NCI-H1105 (cell line): ENCODE measurements around the gene DACH1.
"Not testable (repeated sequence)": the region's sequence is repeated elsewhere in the genome, so short reads cannot be mapped to it uniquely, and the experiment has no call there.

Experiments
- DNase-seq: peaks from one replicate; lab custom pipeline; 2025; lab: John Stamatoyannopoulos, UW

The DACH1 gene

GRCh38 chr13:71828564-71828963 is 38.4 kb downstream of the DACH1 start:
- DNase-seq = no peak

- DNase-seq = no peak
Observed at GRCh38 chr13:71828117-71828516, 38.9 kb downstream of the DACH1 start.

- DNase-seq = no peak
Observed at GRCh38 chr13:71827241-71827640, 39.8 kb downstream of the DACH1 start.

GRCh38 chr13:71820699-71821098 is 46.3 kb downstream of the DACH1 start:
- DNase-seq = no peak

- DNase-seq = no peak
Observed at GRCh38 chr13:71817335-71817734, 49.7 kb downstream of the DACH1 start.

- no peak for DNase-seq
Observed at GRCh38 chr13:71814806-71815360, 52.1 kb downstream of the DACH1 start.

GRCh38 chr13:71813187-71813586 is 53.8 kb downstream of the DACH1 start:
- no peak for DNase-seq

GRCh38 chr13:71811344-71811743 is 55.7 kb downstream of the DACH1 start:
- no peak for DNase-seq

GRCh38 chr13:71808708-71809107 is 58.3 kb downstream of the DACH1 start:
- DNase-seq = no peak

- DNase-seq = no peak
Observed at GRCh38 chr13:71806886-71807285, 60.1 kb downstream of the DACH1 start.

GRCh38 chr13:71803066-71803465 is 63.9 kb downstream of the DACH1 start:
- no peak for DNase-seq

- peak; percentile 65 for DNase-seq
Observed at GRCh38 chr13:71801781-71802180, 65.2 kb downstream of the DACH1 start.

- no peak for DNase-seq
Observed at GRCh38 chr13:71801165-71801760, 65.7 kb downstream of the DACH1 start.

GRCh38 chr13:71799324-71799723 is 67.7 kb downstream of the DACH1 start:
- DNase-seq = no peak

- DNase-seq = peak; percentile 10
Observed at GRCh38 chr13:71798707-71799106, 68.3 kb downstream of the DACH1 start.

GRCh38 chr13:71797517-71797916 is 69.5 kb downstream of the DACH1 start:
- DNase-seq = no peak

- no peak for DNase-seq
Observed at GRCh38 chr13:71789693-71790329, 77.2 kb downstream of the DACH1 start.

- no peak for DNase-seq
Observed at GRCh38 chr13:71789037-71789436, 78.0 kb downstream of the DACH1 start.

- DNase-seq = no peak
Observed at GRCh38 chr13:71787414-71787813, 79.6 kb downstream of the DACH1 start.

- no peak for DNase-seq
Observed at GRCh38 chr13:71786875-71787274, 80.1 kb downstream of the DACH1 start.

- no peak for DNase-seq
Observed at GRCh38 chr13:71785361-71785760, 81.6 kb downstream of the DACH1 start.

GRCh38 chr13:71780546-71780945 is 86.5 kb downstream of the DACH1 start:
- DNase-seq = no peak

- DNase-seq = not testable (repeated sequence)
Observed at GRCh38 chr13:71778998-71779397, 88.0 kb downstream of the DACH1 start.

GRCh38 chr13:71775966-71776365 is 91.0 kb downstream of the DACH1 start:
- no peak for DNase-seq
